ENCODE data around the gene EVA1C. TPM values are rescaled to one million over a fixed set of nuclear protein-coding genes. Genes with fewer than 3 reads are reported as not detected.
"Not testable (repeated sequence)": the region's sequence is repeated elsewhere in the genome, so short reads cannot be mapped to it uniquely, and the experiment has no call there.

Gene EVA1C
- total and polyA plus RNA-seq, 9 of the 15 experiments (the other 6 are each of a cell fraction or from before 2014, with no cell fraction given): 0.22 TPM; not detected in 8

GRCh38 chr21:32499249-32500055 lies 86.9 kb downstream of the EVA1C start:
- Histone ChIP-seq H3K9me1 (ENCODE audit: control insufficient read depth, insufficient read depth, low read length) (no peaks in the 10 kb centered on the region), H3K27me3 (ENCODE audit: control insufficient read depth in 2 of 2, insufficient read depth in 2 of 2, low read length in 2 of 2) (peaks cover 30 to 31% of the 10 kb centered on the region in 2 experiments), H3K36me3 (ENCODE audit: control insufficient read depth, insufficient read depth, low read length) (no peaks in the 10 kb centered on the region), H2AFZ (ENCODE audit: low read depth, low read length) (no peak overlapping the region), H3K4me2 (ENCODE audit: insufficient read depth, low read length) (no peak overlapping the region), H3K9ac (ENCODE audit: insufficient read depth in 1 of 2, low read depth in 2 of 2, low read length in 2 of 2) (no peak overlapping the region), H4K20me1 (replicated peaks; ENCODE audit: control insufficient read depth, insufficient read depth, low read length) (no peaks in the 10 kb centered on the region), H3K4me3 (no peak overlapping the region), H3K27ac (ENCODE audit: extremely low read depth, low read depth, low read length) (no peak overlapping the region), H3K9me3 (replicated peaks; ENCODE audit: control insufficient read depth, insufficient read depth, low read depth, low read length) (no peaks in the 10 kb centered on the region), H3K79me2 (ENCODE audit: control insufficient read depth, insufficient read depth, low read length) (no peaks in the 10 kb centered on the region), H3K4me1 (replicated peaks in 1 of 2; ENCODE audit: control insufficient read depth in 2 of 2, insufficient read depth in 2 of 2, low read length in 2 of 2) (peaks cover 0 to 5% of the 10 kb centered on the region in 2 experiments; a peak in 1 of 5 replicates)
- intact Hi-C loops (cut with micrococcal nuclease) (no loop called here), in situ Hi-C loops (cut with MboI) (no loop called here)
- DNase-seq (ENCODE audit: extremely low read depth in 1 of 4, low spot score in 3 of 4) (no peak), FAIRE-seq (no peak), ATAC-seq (no peak)
- ChIA-PET POLR2A (interaction anchor here (0.6 kb wide), 1 partner anchor 1044 kb away, joined by 4 read pairs; the partner anchor contains the start of gene SON), CTCF (ENCODE audit: low intra/inter-chr PET ratio) (interaction anchor here (0.7 kb wide), 1 partner anchor 97 kb away, joined by 3 read pairs; no protein-coding TSS in a partner anchor)
- BruUV-seq (replicated peaks): no TSS peak
- 2% methylated on average over 14 of the region's 14 CpGs for WGBS (ENCODE audit: insufficient coverage, low coverage, missing lambda C conversion rate)
- TF ChIP-seq ZNF512 (tag; IDR thresholded peaks at IDR 0.05): no peak
- TF ChIP-seq XRCC3 (IDR thresholded peaks at IDR 0.05): no peak

GRCh38 chr21:32503641-32504040 lies 91.1 kb downstream of the EVA1C start:
- H4K20me1 ChIP-seq (replicated peaks; ENCODE audit: control insufficient read depth, insufficient read depth, low read length); ATAC-seq; POLR2A ChIA-PET; FAIRE-seq; H3K27ac ChIP-seq (ENCODE audit: extremely low read depth, low read depth, low read length); H3K9me3 ChIP-seq (replicated peaks; ENCODE audit: control insufficient read depth, insufficient read depth, low read depth, low read length); intact Hi-C loops (cut with micrococcal nuclease); H3K79me2 ChIP-seq (ENCODE audit: control insufficient read depth, insufficient read depth, low read length); H3K36me3 ChIP-seq (ENCODE audit: control insufficient read depth, insufficient read depth, low read length); in situ Hi-C loops (cut with MboI); H3K4me1 ChIP-seq (replicated peaks in 1 of 2; ENCODE audit: control insufficient read depth in 2 of 2, insufficient read depth in 2 of 2, low read length in 2 of 2); DNase-seq (ENCODE audit: extremely low read depth in 1 of 4, low spot score in 3 of 4); H3K4me2 ChIP-seq (ENCODE audit: insufficient read depth, low read length); BruUV-seq (replicated peaks); H2AFZ ChIP-seq (ENCODE audit: low read depth, low read length); H3K9ac ChIP-seq (ENCODE audit: insufficient read depth in 1 of 2, low read depth in 2 of 2, low read length in 2 of 2); H3K9me1 ChIP-seq (ENCODE audit: control insufficient read depth, insufficient read depth, low read length); CTCF ChIA-PET (ENCODE audit: low intra/inter-chr PET ratio); H3K4me3 ChIP-seq: not testable (repeated sequence)
- peaks cover 23 to 27% of the 10 kb centered on the region in 2 experiments; a peak in 4 of 5 replicates for H3K27me3 ChIP-seq (ENCODE audit: control insufficient read depth in 2 of 2, insufficient read depth in 2 of 2, low read length in 2 of 2)
- WGBS (ENCODE audit: insufficient coverage, low coverage, missing lambda C conversion rate): 6% methylated on average over 7 of the region's 7 CpGs
